ENCODE measurements around the gene MYBL2. TPM values are rescaled to one million over a fixed set of nuclear protein-coding genes. Genes with fewer than 3 reads are reported as not detected.

Gene MYBL2
- total RNA-seq, 1 donor from 2014 or later, result 24.3 TPM

DNA sequence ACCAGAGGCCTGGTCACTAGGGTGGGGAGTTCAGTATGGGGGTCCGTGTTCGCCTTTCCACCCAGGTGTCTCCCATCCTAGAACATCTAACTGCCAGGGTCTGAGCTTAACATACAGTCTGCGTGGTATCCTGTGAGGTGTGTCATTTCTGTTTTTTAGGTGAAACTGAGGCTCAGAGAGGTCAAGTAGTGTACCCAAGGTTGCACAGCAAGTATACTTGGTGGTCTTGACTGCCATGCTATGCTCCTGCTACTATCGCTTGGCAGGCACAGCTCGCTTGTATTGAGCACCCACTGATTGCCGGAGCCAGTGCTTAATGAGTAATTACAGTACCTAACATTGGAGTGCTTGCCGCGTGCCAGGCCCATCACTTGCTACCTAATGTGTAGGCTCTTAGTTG, 33.7 kb downstream of the MYBL2 start:
- no peaks in the 10 kb centered on the region for H3K9me3 Mint-ChIP-seq
- H3K27me3 Mint-ChIP-seq (ENCODE audit: low read depth), result no peaks in the 10 kb centered on the region
- H3K27ac Mint-ChIP-seq, result no peak overlapping the region
- no peak for DNase-seq (ENCODE audit: low spot score in 2 of 2, unreplicated experiment in 2 of 2)
- no peaks in the 10 kb centered on the region for H3K4me1 Mint-ChIP-seq
- peaks cover 1% of the 10 kb centered on the region for H3K36me3 Mint-ChIP-seq
- TF ChIP-seq, protein P1, sequence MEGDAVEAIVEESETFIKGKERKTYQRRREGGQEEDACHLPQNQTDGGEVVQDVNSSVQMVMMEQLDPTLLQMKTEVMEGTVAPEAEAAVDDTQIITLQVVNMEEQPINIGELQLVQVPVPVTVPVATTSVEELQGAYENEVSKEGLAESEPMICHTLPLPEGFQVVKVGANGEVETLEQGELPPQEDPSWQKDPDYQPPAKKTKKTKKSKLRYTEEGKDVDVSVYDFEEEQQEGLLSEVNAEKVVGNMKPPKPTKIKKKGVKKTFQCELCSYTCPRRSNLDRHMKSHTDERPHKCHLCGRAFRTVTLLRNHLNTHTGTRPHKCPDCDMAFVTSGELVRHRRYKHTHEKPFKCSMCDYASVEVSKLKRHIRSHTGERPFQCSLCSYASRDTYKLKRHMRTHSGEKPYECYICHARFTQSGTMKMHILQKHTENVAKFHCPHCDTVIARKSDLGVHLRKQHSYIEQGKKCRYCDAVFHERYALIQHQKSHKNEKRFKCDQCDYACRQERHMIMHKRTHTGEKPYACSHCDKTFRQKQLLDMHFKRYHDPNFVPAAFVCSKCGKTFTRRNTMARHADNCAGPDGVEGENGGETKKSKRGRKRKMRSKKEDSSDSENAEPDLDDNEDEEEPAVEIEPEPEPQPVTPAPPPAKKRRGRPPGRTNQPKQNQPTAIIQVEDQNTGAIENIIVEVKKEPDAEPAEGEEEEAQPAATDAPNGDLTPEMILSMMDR (IDR thresholded peaks at IDR 0.05; ENCODE audit: unreplicated experiment), result no peak
- H3K4me3 Mint-ChIP-seq, result no peak overlapping the region

DNA sequence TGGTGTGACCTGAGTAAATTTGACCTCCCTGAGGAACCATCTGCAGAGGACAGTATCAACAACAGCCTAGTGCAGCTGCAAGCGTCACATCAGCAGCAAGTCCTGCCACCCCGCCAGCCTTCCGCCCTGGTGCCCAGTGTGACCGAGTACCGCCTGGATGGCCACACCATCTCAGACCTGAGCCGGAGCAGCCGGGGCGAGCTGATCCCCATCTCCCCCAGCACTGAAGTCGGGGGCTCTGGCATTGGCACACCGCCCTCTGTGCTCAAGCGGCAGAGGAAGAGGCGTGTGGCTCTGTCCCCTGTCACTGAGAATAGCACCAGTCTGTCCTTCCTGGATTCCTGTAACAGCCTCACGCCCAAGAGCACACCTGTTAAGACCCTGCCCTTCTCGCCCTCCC, 35.6 kb downstream of the MYBL2 start:
- DNase-seq (ENCODE audit: low spot score in 2 of 2, unreplicated experiment in 2 of 2), result no peak
- no peak overlapping the region for H3K27ac Mint-ChIP-seq
- H3K36me3 Mint-ChIP-seq, result peaks cover 5% of the 10 kb centered on the region
- H3K4me1 Mint-ChIP-seq, result no peaks in the 10 kb centered on the region
- H3K4me3 Mint-ChIP-seq, result no peak overlapping the region
- TF ChIP-seq, protein P1 (IDR thresholded peaks at IDR 0.05; ENCODE audit: unreplicated experiment), result no peak
- H3K9me3 Mint-ChIP-seq, result no peaks in the 10 kb centered on the region
- no peaks in the 10 kb centered on the region for H3K27me3 Mint-ChIP-seq (ENCODE audit: low read depth)

GRCh38 chr20:43710370-43711044, 43.6 kb downstream of the MYBL2 start:
- Mint-ChIP-seq H3K27me3 (ENCODE audit: low read depth) (no peaks in the 10 kb centered on the region), H3K4me3 (no peak overlapping the region), H3K36me3 (peaks cover 5% of the 10 kb centered on the region), H3K27ac (no peak overlapping the region), H3K4me1 (no peaks in the 10 kb centered on the region), H3K9me3 (no peaks in the 10 kb centered on the region)
- no peak for DNase-seq (ENCODE audit: low spot score in 2 of 2, unreplicated experiment in 2 of 2)
- TF ChIP-seq, protein P1 (IDR thresholded peaks at IDR 0.05; ENCODE audit: unreplicated experiment), result no peak

DNA sequence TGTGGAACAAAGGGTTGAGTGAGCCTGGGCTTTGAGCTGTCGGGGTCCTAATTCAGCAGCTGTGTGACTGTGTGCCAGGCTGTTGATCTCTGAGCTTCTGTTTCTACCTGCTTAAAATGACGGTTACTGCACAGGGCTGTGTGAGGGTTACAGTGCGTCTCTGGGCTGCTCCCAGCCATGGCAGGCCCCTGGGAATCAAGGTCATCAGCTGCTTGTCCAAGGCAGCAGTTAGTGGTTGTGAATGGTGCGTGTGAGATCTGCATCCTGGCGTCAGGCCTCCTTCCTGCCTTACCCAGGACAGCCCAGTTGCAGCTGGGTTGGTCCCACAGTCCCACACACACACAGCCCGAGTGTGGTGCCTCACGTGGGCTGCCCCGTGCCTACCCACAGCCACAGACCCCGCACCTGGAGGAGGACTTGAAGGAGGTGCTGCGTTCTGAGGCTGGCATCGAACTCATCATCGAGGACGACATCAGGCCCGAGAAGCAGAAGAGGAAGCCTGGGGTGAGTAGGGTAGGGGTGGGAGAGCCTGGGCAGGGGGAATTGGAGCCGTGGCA, 44.3 kb downstream of the MYBL2 start:
- H3K9me3 Mint-ChIP-seq, result no peaks in the 10 kb centered on the region
- peaks cover 1% of the 10 kb centered on the region for H3K36me3 Mint-ChIP-seq
- no peaks in the 10 kb centered on the region for H3K27me3 Mint-ChIP-seq (ENCODE audit: low read depth)
- H3K4me1 Mint-ChIP-seq, result no peaks in the 10 kb centered on the region
- TF ChIP-seq, protein P1 (IDR thresholded peaks at IDR 0.05; ENCODE audit: unreplicated experiment), result no peak
- H3K27ac Mint-ChIP-seq, result no peak overlapping the region
- H3K4me3 Mint-ChIP-seq, result no peak overlapping the region
- no peak for DNase-seq (ENCODE audit: low spot score in 2 of 2, unreplicated experiment in 2 of 2)

DNA sequence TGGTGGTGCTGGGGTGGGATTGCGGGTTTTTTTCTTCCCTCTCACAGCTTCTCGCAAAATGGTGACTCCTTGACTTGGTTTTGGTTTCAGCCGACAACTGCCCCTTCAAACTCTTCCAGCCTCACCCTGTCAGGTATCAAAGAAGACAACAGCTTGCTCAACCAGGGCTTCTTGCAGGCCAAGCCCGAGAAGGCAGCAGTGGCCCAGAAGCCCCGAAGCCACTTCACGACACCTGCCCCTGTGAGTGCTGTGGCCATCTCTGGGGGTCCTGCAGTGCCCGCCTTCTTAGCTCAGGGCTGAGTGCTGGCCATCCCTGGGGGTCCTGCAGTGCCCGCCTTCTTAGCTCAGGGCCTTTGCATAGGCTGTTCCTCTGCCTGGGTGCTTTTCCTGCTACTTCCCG, 48.1 kb downstream of the MYBL2 start:
- no peak for DNase-seq (ENCODE audit: low spot score in 2 of 2, unreplicated experiment in 2 of 2)
- Mint-ChIP-seq H3K4me1 (no peaks in the 10 kb centered on the region), H3K36me3 (peaks cover 3% of the 10 kb centered on the region), H3K9me3 (no peaks in the 10 kb centered on the region), H3K27me3 (ENCODE audit: low read depth) (peaks cover 2% of the 10 kb centered on the region), H3K4me3 (no peak overlapping the region), H3K27ac (no peak overlapping the region)
- TF ChIP-seq, protein P1 (IDR thresholded peaks at IDR 0.05; ENCODE audit: unreplicated experiment), result no peak
